ENCODE data around the gene TGFBR3.

Gene TGFBR3

GRCh38 chr1:91730801-91731732, 154.9 kb downstream of the TGFBR3 start:
- DNase-seq = peak; percentile 24

- DNase-seq = no peak
These were observed 156.2 kb downstream of the TGFBR3 start for GRCh38 chr1:91729621-91730358.

GRCh38 chr1:91727763-91728162, 158.2 kb downstream of the TGFBR3 start:
- no peak for DNase-seq

- DNase-seq = no peak
These were observed 159.8 kb downstream of the TGFBR3 start for GRCh38 chr1:91725989-91726721.

GRCh38 chr1:91725618-91725988, 160.3 kb downstream of the TGFBR3 start:
- no peak for DNase-seq

GRCh38 chr1:91724644-91725043, 161.3 kb downstream of the TGFBR3 start:
- DNase-seq = no peak

- no peak for DNase-seq
These were observed 161.7 kb downstream of the TGFBR3 start for GRCh38 chr1:91724231-91724630.

GRCh38 chr1:91720044-91720443, 165.9 kb downstream of the TGFBR3 start:
- DNase-seq = no peak

- no peak for DNase-seq
These were observed 167.1 kb downstream of the TGFBR3 start for GRCh38 chr1:91718877-91719276.

GRCh38 chr1:91718368-91718767, 167.6 kb downstream of the TGFBR3 start:
- DNase-seq = no peak

GRCh38 chr1:91717839-91718238, 168.1 kb downstream of the TGFBR3 start:
- no peak for DNase-seq

- no peak for DNase-seq
These were observed 169.6 kb downstream of the TGFBR3 start for GRCh38 chr1:91716339-91716738.

GRCh38 chr1:91715416-91716000, 170.4 kb downstream of the TGFBR3 start:
- DNase-seq = no peak

- no peak for DNase-seq
These were observed 171.0 kb downstream of the TGFBR3 start for GRCh38 chr1:91714867-91715381.

- peak; percentile 67 for DNase-seq
These were observed 172.7 kb downstream of the TGFBR3 start for GRCh38 chr1:91712981-91713841.

- no peak for DNase-seq
These were observed 173.6 kb downstream of the TGFBR3 start for GRCh38 chr1:91712393-91712792.

GRCh38 chr1:91711504-91712247, 174.3 kb downstream of the TGFBR3 start:
- no peak for DNase-seq

- no peak for DNase-seq
These were observed 175.7 kb downstream of the TGFBR3 start for GRCh38 chr1:91710261-91710660.

- no peak for DNase-seq
These were observed 177.3 kb downstream of the TGFBR3 start for GRCh38 chr1:91708691-91709090.

GRCh38 chr1:91707890-91708218, 178.1 kb downstream of the TGFBR3 start:
- no peak for DNase-seq
